Measurements from ENCODE around the gene RASGRP1.

RASGRP1 gene

DNA sequence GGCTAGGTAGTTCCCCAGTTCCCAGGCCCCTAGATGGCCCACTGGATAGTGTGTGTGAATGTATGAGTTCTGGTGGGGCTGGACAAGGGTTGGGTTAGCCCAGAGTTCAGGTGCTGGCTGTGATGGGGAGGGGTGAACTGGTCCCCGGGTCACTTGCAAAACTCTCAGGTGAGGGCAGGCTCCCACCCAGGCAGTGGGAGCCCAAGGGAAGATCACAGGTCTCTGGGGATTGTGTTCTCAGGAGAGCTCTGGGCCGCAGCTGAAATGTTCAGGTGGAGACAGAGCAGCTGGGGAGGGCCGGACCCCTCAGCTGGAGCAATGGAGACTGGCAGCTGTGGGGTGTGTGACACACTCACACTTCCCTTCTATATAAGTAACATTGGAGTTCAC is 123.5 kb downstream of the RASGRP1 start:
- DNase-seq = no peak

DNA sequence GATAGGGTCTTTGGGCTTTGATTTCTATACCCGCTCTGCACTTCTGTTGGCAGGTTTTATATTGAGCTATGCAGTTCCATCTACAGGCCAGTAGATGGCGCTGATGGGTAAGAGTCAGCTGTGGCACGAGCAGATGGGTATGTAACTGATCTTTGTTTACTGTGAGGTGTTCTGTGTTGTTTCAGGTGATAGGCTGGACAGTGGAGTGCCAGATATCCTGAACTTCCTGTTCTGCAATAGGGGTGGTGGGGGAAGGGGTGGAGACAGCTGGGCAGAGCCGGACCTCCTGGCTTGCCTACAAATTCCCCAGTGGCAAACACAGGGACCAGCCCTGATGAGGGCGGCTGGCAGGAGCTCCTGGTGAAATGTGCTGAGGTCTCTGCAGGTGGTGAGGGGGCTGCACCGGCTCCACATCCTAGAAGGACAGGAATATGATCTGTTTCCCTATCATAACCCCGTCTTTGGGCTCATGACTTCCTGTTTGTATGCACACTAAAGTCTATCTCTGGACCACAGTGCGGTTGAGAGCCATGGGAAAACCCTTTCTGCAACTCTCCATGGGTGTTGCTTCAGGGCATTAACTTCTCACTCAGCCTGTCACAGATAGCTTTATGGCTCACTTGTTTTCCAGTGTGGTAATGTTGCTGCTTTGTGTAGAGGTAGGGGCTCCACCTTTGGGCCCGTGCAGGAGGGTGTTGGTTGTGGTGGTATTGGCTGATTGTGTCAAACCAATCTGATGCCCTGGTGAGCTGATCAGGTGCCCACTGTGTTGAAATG is 124.1 kb downstream of the RASGRP1 start:
- DNase-seq = peak; percentile 32
